ENCODE results near the gene FAHD2A.
"Not testable (repeated sequence)": the region's sequence is repeated elsewhere in the genome, so short reads cannot be mapped to it uniquely, and the experiment has no call there.

Gene FAHD2A

DNA sequence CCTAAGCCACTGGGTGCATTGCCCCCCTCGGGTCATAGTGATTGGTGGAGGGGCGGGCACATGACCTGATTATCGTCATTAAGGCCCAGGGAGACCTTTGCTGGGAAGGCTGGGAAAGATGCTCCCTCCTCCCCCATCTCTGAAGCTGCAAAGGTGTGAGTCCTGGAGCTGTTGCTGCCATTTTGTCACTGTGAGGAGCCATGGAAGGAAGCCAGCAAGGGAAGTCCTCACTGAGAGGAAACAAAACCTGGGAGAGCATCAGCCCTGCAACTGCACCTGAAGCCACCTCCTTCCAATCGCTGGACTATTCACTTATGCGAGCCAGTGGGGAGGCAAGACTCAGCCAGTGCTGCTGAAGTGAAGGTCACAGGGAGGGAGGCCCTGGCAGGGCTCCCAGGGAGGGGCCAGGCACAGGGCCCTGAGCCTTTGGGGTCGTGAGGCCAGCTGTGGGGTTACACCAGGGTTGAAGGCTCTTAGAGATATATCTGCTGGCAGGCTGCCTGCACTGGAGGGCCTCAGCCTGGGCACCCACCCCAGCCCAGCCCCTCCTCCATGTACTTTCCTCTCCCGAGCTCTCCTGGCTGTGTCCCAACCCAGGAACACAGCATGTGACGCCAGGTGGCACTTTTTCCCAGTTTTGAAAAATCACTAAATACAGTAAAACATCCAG, 10.7 kb upstream of the FAHD2A start:
- no peak for DNase-seq

DNA sequence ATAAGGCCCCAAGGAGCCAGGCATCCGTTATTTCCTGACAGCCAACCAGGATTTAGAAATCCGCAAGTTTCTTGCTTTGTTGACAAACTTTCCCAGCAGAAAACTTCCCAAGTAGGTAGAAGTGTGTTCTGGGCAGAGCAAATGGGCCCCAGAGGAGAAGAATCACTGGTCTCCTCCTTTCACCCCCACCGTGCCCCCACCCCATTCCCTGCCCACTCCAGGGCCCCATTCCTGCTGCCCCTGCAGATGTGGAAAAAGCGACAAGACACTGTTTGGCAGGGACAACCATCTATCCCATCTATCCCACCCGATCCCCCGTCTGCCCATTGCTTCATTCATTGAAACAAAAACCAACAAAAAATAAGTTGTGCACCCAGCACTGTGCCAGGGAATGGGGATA, 10.2 kb upstream of the FAHD2A start:
- DNase-seq = no peak

DNA sequence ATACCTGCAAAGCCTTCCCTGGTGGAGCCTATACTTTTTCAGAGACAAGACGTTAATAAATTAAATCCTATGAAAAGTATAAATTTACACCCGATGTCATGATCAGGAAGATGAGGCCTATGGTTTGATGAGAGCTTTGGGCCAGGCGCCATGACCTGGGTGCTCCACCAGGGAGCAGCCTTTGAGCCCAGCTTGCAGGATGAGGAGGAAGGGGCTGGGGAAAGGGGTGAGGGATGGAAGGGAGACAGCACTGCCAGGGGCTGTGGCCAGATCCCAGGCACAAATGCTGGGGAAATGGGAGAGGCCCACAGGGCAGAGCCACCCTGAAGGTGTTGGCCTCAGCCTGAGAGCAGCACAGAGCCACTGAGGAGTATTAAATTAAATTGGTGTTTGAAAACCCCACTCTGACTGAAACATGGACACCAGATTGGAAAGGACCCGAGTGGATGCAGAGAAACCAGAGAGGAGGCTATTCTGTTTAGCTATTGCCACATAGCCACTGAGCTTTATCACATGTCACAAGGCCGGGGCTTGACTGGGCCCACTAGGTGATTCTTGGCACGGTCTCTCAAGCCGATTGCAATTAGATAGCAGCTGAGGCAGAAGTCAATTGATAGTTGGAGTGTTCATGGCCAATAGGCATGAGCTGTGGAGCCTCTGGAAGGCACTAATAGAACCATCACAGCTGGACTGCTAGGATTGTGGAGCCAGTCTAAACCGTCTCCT, 9.6 kb upstream of the FAHD2A start:
- DNase-seq = no peak

- DNase-seq = no peak
These were observed 8.6 kb upstream of the FAHD2A start for GRCh38 chr2:95393901-95394300.

DNA sequence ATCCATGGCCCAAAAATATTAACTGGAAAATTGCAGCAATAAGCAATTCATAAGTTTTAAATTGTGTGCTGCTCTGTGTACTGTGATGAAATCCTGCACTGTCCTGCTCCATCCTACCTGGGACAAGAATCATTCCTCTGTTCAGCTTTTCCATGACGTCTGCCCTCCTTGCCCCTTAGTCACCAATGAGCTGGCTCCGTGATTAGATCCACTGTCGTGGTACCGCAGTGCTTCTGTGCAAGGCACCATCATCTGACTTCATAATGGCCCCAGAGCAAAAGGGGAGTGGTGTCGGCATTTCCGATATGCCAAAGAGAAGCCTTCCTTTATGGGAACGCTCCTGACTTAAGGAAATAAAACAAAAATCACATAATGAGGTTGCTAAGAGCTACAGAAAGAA, 3.4 kb upstream of the FAHD2A start:
- no peak for DNase-seq

DNA sequence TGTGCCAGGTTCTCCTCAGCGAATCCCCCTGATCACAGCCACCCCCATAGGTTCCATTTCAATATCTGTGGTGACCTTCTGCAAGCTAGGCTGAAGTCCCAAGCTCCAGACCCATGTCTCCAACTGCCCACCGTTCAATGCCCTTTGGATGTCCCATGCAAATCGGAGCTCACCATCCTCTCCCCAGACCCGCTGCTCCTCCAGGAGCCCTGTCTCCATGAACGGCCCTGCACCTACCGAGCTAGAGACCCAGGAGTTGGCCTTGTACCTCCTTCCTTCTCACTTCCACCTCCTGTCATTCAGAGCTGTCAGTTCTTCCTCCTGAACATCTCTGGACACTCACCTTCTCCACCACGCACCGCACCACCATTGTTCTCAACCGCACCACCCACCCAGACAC, 1.0 kb upstream of the FAHD2A start:
- DNase-seq = no peak

GRCh38 chr2:95402004-95402369, 521 bp upstream of the FAHD2A start:
- DNase-seq = not testable (repeated sequence)

GRCh38 chr2:95403204-95403721, 755 bp downstream of the FAHD2A start:
- peak in 1 of 4 experiments; percentile 5 for DNase-seq

- not testable (repeated sequence) for DNase-seq
These were observed 1.3 kb downstream of the FAHD2A start for GRCh38 chr2:95403824-95404223.

DNA sequence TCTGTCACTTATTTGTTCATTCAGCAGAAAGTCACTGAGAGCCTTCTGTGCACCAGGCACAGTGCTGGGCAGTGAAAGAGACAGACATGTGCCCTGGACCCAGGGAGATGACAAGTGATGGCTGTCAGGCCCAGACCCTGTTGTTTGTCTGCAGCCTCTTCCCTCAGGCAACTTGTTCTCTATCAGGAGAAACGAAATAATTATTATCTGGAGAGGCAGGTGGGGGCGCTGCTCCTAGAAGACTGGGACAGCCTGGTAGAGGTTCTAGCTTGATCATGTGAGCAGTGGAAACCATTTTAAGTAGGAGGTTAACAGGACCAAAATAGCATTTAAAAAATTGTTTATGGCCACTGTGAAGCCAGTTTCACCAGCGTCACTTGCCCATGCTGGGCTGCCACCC, 2.2 kb downstream of the FAHD2A start:
- not testable (repeated sequence) for DNase-seq

- DNase-seq = not testable (repeated sequence)
These were observed 8.7 kb downstream of the FAHD2A start for GRCh38 chr2:95411239-95411638.

GRCh38 chr2:95414015-95414594, 11.6 kb downstream of the FAHD2A start:
- peak; percentile 40 to 55 (median 47) for DNase-seq

GRCh38 chr2:95415138-95415537, 12.6 kb downstream of the FAHD2A start:
- DNase-seq = not testable (repeated sequence)

- DNase-seq = not testable (repeated sequence)
These were observed 13.1 kb downstream of the FAHD2A start for GRCh38 chr2:95415561-95415960.

DNA sequence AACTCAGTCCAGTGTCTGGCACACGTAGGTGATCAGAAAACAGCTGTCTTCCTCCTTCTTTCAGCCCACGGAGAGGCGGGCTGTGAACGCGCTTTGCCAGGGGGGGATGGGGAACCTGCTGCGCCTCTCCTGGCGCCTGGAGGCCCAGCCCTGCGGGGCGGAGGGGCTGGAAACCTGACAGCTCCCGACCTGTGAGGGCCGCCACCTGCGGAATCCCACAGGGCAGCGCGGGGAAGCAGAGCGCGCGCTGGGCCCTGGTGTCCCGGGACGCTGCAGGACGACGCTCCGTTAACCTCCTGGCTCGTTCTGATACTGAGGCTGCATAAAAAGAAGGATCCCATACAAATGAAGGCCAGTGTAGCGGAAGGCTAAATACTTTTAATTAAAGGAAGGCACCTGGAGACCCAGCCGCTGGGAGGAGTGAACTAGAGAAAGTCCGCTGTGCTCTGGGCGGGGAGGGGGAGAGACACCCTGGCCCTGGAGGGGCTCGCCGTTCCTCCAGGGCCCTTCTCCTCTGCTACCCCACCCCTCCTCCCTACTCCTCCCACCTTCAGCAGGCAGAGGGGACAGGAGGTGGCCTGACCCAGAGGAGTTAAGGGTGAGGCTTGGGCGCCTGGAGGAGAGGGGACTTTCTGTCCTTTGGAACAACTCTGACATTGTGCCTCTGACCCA, 24.8 kb downstream of the FAHD2A start:
- DNase-seq = not testable (repeated sequence)

DNA sequence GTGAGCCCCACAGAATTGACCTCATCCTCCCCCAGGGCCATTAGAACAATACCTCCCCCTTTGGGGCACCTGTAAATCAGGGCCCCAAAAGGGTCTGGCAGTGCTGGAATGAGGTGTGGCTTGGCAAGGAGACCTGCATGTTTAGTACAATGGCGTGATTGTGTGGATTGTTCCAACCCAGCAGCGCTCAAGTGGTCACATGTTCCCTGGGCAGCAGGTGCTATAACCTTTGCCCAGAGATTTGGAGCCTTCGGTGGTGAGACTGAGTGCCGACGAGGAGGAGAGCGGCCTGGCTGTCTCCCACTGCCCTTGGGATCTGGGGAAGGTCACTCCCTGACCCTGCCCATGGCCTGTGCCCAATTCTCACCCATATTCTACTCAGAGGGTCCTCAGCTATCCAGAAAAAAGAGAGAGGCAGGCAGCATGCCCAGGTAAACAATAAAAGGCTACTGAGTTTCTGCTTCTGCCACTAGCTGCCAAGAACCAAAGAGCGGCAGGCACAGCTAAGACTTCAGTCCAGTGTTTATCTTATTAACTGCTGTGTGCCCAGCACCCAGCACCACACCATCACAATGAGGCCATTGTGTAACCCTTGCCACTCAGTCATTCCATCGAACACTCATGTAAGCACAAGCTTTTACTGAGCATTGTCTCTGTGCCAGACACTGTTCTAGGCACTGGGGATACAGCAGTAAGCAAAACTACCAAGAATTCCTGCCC, 27.4 kb downstream of the FAHD2A start:
- not testable (repeated sequence) for DNase-seq

DNA sequence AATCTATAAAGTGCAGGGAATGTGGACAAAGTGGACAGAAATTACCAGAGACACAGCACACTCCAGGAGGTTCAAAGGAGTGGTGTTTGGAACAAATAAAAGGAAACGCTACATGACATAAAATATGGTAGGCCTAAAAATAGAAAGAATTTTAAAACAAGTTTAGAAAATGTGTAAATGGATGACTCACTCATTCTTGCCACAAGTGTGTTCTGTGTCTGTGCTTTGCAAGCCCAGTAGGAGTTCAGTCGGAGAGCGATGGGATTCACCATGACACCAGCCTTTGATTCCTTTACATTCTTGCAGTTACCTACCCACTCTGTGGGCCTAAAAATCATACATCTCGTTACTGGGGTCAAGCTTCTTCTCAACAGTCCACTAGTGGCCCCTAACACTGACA, 30.9 kb downstream of the FAHD2A start:
- not testable (repeated sequence) for DNase-seq

GRCh38 chr2:95433973-95434372, 31.5 kb downstream of the FAHD2A start:
- not testable (repeated sequence) for DNase-seq

- DNase-seq = not testable (repeated sequence)
These were observed 32.1 kb downstream of the FAHD2A start for GRCh38 chr2:95434507-95435076.

GRCh38 chr2:95435162-95435871, 32.8 kb downstream of the FAHD2A start:
- not testable (repeated sequence) for DNase-seq

GRCh38 chr2:95435872-95436209, 33.3 kb downstream of the FAHD2A start:
- DNase-seq = not testable (repeated sequence)

All from activated CD4-positive, CD25-positive, alpha-beta regulatory T cell (primary cell).